Gastroesophageal sphincter (tissue), 4 donors: ENCODE data around the gene BRCA1. TPM values are rescaled to one million over a fixed set of nuclear protein-coding genes. Genes with fewer than 3 reads are reported as not detected.
A peak's percentile ranks its signal among the peaks of the same experiment; 100 is the strongest.

Source experiments
- ATAC-seq: fragments of 150-250 bp; one replicate; pipeline ENCODE4 v1.9.1; 2016; ENCODE audit warnings: mild to moderate bottlenecking, moderate library complexity
- H3K27ac ChIP-seq, 4 donors: fragments of 200-600 bp; sonication (generic) in 3 of 4; 1 replicate in 3 of 4; 2 replicates in 1 of 4; pipeline ENCODE4 v1.5.1; 2016 to 2019
- H3K27me3 ChIP-seq: fragments of 200-600 bp; sonication (generic); one replicate; pipeline ENCODE4 v1.5.1; 2019
- H3K36me3 ChIP-seq, 2 donors: fragments of 200-600 bp; sonication (generic); one replicate each; pipeline ENCODE4 v1.5.1; 2019; ENCODE audit warnings: control low read depth in 1 of 2
- H3K4me1 ChIP-seq, 3 donors: fragments of 200-600 bp; sonication (generic); 1 replicate in 2 of 3; 2 replicates in 1 of 3; pipeline ENCODE4 v1.5.1; 2016 to 2019; ENCODE audit warnings: control low read depth in 2 of 3
- H3K4me3 ChIP-seq, 2 donors: fragments of 200-600 bp; sonication (generic); one replicate each; pipeline ENCODE4 v1.5.1; 2019; ENCODE audit warnings: mild to moderate bottlenecking in 1 of 2, moderate library complexity in 1 of 2
- H3K9me3 ChIP-seq, 3 donors: fragments of 200-600 bp; sonication (generic); one replicate each; pipeline ENCODE4 v1.5.1; 2017 to 2019; ENCODE audit warnings: control low read depth in 2 of 3
- EP300 ChIP-seq: sonication (generic); formaldehyde crosslinking; IDR thresholded peaks from one replicate; pipeline ENCODE4 v1.6.1; 2017; ENCODE audit warnings: antibody characterized with exemption, mild to moderate bottlenecking
- POLR2A ChIP-seq, 2 donors: fragments of 450-650 bp; IDR thresholded peaks; one replicate each; pipeline ENCODE4 v1.6.1; 2017; ENCODE audit warnings: antibody characterized with exemption in 2 of 2, mild to moderate bottlenecking in 2 of 2, moderate library complexity in 1 of 2
- POLR2AphosphoS5 ChIP-seq: sonication (generic); formaldehyde crosslinking; IDR thresholded peaks from one replicate; pipeline ENCODE4 v1.6.1; 2017; ENCODE audit warnings: antibody characterized with exemption
- WGBS, 2 donors: methylation state at CpG; one replicate each; pipeline ENCODE4 v1.1.5; 2018; ENCODE audit warnings: low coverage in 1 of 2; 5-methylcytosine and 5-hydroxymethylcytosine counted together
- total RNA-seq, 4 donors: library from RNA; depleted of rRNA; stranded (reverse); fragments of >200 nt; gene quantifications; one replicate each; pipeline ENCODE4 v1.1.0, GENCODE V29; 2016
- TF ChIP-seq, protein P1 (sequence below), 4 experiments: fragments of 200-600 bp in 2 of 4; fragments of 450-650 bp in 2 of 4; sonication (generic) in 1 of 4; IDR thresholded peaks; one replicate each; pipeline ENCODE4 v1.5.1; 2017 to 2019; ENCODE audit warnings: antibody characterized with exemption in 4 of 4, mild to moderate bottlenecking in 2 of 4, moderate library complexity in 2 of 4

The BRCA1 gene
- total RNA-seq, 4 donors from 2014 or later = 4.9 to 7.9 (median 6.1) TPM

DNA sequence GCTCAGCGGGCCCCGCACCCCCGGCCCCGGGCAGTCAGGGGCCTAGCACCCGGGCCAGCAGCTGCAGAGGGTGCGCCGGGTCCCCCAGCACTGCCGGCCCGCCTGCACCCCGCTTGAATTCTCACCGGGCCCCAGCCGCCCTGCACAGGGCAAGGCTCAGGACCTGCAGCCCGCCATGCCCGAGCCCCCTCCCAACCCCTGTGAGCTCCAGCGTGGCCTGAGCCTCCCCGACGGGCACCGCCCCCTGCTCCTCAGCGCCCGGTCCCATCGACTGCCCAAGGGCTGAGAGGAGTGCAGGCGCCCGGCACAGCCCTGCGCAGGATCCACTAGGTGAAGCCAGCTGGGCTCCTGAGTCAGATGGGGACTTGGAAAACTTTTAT, 1.7 kb upstream of the BRCA1 start:
- H3K4me3 ChIP-seq = no peak overlapping the region
- H3K4me1 ChIP-seq = peaks cover 3 to 44% (median 12%) of the 10 kb centered on the region in 3 donors
- WGBS, 2 donors = 92% methylated on average over 2 of the region's 24 CpGs; no CpG with 5 or more reads in 1 of the 2 donors
- TF ChIP-seq, protein P1, sequence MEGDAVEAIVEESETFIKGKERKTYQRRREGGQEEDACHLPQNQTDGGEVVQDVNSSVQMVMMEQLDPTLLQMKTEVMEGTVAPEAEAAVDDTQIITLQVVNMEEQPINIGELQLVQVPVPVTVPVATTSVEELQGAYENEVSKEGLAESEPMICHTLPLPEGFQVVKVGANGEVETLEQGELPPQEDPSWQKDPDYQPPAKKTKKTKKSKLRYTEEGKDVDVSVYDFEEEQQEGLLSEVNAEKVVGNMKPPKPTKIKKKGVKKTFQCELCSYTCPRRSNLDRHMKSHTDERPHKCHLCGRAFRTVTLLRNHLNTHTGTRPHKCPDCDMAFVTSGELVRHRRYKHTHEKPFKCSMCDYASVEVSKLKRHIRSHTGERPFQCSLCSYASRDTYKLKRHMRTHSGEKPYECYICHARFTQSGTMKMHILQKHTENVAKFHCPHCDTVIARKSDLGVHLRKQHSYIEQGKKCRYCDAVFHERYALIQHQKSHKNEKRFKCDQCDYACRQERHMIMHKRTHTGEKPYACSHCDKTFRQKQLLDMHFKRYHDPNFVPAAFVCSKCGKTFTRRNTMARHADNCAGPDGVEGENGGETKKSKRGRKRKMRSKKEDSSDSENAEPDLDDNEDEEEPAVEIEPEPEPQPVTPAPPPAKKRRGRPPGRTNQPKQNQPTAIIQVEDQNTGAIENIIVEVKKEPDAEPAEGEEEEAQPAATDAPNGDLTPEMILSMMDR (IDR thresholded peaks at IDR 0.05) = no peak
- TF ChIP-seq POLR2A (IDR thresholded peaks at IDR 0.05) (no peak), POLR2AphosphoS5 (no peak)
- ATAC-seq = no peak
- peak overlapping the region in 1 of 4 donors; percentile 85 for H3K27ac ChIP-seq
- peaks cover 0 to 13% of the 10 kb centered on the region in 2 donors for H3K36me3 ChIP-seq
- no peaks in the 10 kb centered on the region for H3K9me3 ChIP-seq
- no peaks in the 10 kb centered on the region for H3K27me3 ChIP-seq

DNA sequence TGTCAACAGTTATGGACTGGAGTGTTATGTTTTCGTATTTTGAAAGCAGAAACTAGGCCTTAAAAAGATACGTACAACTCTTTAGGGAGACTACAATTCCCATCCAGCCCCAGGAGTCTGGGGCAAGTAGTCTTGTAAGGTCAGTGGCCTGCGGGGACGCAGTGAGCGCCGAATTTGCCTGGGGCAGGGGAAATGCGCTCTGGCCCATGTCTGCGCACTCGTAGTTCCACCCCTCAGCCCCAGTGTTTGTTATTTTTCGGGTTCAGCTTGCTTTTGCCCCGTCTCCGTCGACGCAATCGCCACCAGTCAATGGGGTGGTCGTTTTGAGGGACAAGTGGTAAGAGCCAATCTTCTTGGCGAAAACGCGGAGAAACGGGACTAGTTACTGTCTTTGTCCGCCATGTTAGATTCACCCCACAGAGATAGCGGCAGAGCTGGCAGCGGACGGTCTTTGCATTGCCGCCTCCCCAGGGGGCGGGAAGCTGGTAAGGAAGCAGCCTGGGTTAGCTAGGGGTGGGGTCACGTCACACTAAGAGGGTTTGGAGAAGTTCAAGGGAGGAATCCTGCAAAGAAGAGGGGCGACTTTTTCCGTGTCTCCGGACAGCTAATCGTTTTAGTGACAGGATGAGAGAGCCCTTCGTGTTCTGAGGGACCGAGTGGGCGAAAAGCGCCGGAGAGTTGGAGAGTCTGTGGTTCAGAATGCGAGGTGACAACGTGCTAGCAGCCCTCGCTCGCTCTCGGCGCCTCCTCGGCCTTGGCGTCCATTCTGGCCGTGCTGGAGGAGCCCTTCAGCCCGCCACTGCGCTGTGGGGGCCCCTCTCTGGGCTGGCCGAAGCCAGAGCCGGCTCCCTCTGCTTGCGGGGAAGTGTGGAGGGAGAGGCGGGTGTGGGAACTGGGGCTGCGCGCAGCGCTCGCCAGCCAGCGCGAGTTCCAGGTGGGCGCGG, 1.1 kb upstream of the BRCA1 start:
- no peak for ATAC-seq
- no peaks in the 10 kb centered on the region for H3K9me3 ChIP-seq
- H3K36me3 ChIP-seq = peaks cover 0 to 10% of the 10 kb centered on the region in 2 donors
- peak overlapping the region; percentile 78 to 88 (median 84) for H3K27ac ChIP-seq
- H3K27me3 ChIP-seq = no peaks in the 10 kb centered on the region
- H3K4me3 ChIP-seq = peak overlapping the region; percentile 71 to 95
- WGBS, 2 donors = 53 to 77% methylated on average over 22 to 33 of the region's 59 CpGs
- no peak for TF ChIP-seq EP300
- TF ChIP-seq POLR2A (IDR thresholded peaks at IDR 0.05) = no peak
- TF ChIP-seq, protein P1 (IDR thresholded peaks at IDR 0.05) = no peak
- TF ChIP-seq POLR2AphosphoS5 = no peak
- peaks cover 3 to 44% (median 12%) of the 10 kb centered on the region in 3 donors for H3K4me1 ChIP-seq

- Histone ChIP-seq H3K36me3 (no peaks in the 10 kb centered on the region), H3K27ac (no peak overlapping the region), H3K27me3 (no peaks in the 10 kb centered on the region), H3K4me3 (no peak overlapping the region), H3K9me3 (no peaks in the 10 kb centered on the region), H3K4me1 (peaks cover 0 to 2% (median 0%) of the 10 kb centered on the region in 3 donors)
- ATAC-seq = no peak
- no peak for TF ChIP-seq EP300
- TF ChIP-seq POLR2AphosphoS5 = no peak
- TF ChIP-seq, protein P1 (IDR thresholded peaks at IDR 0.05) = no peak
- no peak for TF ChIP-seq POLR2A (IDR thresholded peaks at IDR 0.05)
- 54 to 73% methylated on average over 5 to 8 of the region's 14 CpGs for WGBS, 2 donors
Measured at GRCh38 chr17:43118679-43119615, 6.2 kb downstream of the BRCA1 start.

DNA sequence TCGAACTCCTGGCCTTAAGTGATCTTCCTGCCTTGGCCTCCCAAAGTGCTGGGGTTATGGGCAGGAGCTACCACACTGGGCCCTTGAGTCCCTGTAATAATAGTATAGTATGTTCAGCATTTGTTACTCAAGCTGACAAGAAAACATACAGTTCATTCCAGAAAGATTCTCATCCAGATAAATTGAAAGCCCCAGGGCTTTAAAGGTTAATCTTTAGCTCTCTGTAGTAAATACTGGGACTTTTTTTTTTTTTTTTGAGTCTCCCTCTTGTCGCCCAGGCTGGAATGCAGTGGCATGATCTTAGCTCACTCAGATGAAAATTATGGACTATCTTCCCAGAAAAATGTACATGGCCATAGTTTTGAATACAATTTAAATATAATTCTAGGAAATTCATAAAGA, 11.0 kb downstream of the BRCA1 start:
- WGBS, 2 donors = 70 to 89% methylated on average over 1 to 2 of the region's 2 CpGs
- no peak for TF ChIP-seq POLR2AphosphoS5
- TF ChIP-seq, protein P1 (IDR thresholded peaks at IDR 0.05) = no peak
- no peak for TF ChIP-seq EP300
- no peak for TF ChIP-seq POLR2A (IDR thresholded peaks at IDR 0.05)
- no peaks in the 10 kb centered on the region for H3K4me1 ChIP-seq
- H3K27me3 ChIP-seq = no peaks in the 10 kb centered on the region
- H3K9me3 ChIP-seq = no peaks in the 10 kb centered on the region
- H3K27ac ChIP-seq = no peak overlapping the region
- no peak overlapping the region for H3K4me3 ChIP-seq
- ATAC-seq = no peak
- no peaks in the 10 kb centered on the region for H3K36me3 ChIP-seq
